ENCODE measurements around the gene TMEM259. TPM values are rescaled to one million over a fixed set of nuclear protein-coding genes. Genes with fewer than 3 reads are reported as not detected.

Gene TMEM259
- total RNA-seq, 6 experiments from 2014 or later = 82.6 to 180 (median 93.2) TPM

DNA sequence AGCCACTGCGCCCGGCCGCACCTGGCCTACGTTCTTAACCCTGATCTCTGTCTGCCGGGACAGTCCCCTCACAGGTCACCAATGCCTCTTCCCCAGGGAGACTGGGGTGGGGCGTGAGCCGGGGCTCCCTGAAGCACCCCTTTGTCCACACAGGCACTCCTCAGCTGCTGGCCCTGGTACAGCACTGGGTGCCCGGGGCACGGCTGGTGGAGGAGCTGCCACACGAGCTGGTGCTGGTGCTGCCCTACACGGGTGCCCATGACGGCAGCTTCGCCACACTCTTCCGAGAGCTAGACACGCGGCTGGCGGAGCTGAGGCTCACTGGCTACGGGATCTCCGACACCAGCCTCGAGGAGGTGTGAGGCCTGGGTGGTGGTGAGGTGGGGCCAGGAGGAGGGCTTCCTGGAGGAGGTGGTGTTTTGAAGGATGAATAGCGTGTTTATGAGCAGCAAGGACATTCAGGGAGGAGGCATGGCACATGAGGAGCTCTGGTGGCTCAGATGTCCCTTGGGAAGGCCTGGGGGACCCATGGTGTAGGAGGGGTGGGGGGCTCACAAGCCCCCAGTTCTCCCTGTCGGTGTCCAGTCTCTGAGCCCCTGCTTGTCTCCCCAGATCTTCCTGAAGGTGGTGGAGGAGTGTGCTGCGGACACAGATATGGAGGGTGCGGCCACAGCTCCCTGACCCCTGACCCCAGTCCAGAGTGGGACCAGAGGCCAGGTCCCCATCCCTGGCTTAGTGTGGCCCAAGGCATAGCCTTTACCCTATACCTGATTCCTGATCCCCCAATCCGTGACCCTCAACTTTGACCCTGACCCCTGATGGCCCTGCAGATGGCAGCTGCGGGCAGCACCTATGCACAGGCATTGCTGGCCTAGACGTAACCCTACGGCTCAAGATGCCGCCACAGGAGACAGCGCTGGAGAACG is 32.5 kb upstream of the TMEM259 start:
- H3K9me3 ChIP-seq = peaks cover 0 to 4% (median 1%) of the 10 kb centered on the region in 4 donors
- no peaks in the 10 kb centered on the region for H3K4me1 ChIP-seq
- DNase-seq (peak in 1 of 3 donors; percentile 51), ATAC-seq (no peak)
- H3K27me3 ChIP-seq = no peaks in the 10 kb centered on the region
- intact Hi-C loops (cut with DNase I) = no loop called here
- H3K36me3 ChIP-seq = no peaks in the 10 kb centered on the region
- no peak overlapping the region for H3K4me3 ChIP-seq
- 100% methylated on average over 3 of the region's 31 CpGs for WGBS (ENCODE audit: insufficient coverage, low coverage, low lambda C conversion rate, missing lambda C conversion rate)
- TF ChIP-seq CTCF (IDR thresholded peaks at IDR 0.05) (no peak), POLR2A (IDR thresholded peaks at IDR 0.05) (no peak)
- H3K27ac ChIP-seq = no peak overlapping the region

DNA sequence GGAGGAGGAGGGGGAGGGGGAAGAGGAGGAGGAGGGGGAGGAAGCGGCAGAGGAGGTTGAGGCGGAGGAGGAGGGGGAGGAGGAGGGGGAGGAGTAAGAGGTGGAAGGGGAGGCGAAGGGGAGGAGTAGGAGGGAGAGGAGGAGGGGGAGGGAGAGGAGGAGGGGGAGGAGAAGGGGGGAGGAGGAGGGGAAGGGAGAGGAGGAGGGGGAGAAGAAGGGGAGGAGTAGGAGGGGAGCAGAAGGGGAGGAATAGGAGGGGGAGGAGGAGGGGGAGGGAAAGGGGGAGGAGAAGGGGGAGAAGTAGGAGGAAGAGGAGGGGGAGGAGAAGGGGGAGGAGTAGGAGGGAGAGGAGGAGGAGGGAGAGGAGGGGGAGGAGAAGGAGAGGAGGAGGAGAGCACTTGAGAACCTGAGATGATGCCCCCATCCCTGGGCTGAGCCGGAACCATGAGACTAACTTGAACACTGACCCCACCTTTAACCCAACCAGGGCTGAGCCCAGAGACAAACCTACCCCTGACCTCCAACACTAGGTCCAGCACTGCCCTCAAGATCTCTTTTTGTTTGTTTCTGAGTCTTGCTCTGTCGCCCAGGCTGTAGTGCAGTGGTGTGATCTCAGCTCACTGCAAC is 31.5 kb upstream of the TMEM259 start:
- no peaks in the 10 kb centered on the region for H3K9me3 ChIP-seq
- H3K27me3 ChIP-seq = no peaks in the 10 kb centered on the region
- no peaks in the 10 kb centered on the region for H3K36me3 ChIP-seq
- no peak overlapping the region for H3K27ac ChIP-seq
- no peak overlapping the region for H3K4me3 ChIP-seq
- no peak for DNase-seq
- ATAC-seq = no peak
- 77% methylated on average over 4 of the region's 5 CpGs for WGBS (ENCODE audit: insufficient coverage, low coverage, low lambda C conversion rate, missing lambda C conversion rate)
- no peaks in the 10 kb centered on the region for H3K4me1 ChIP-seq
- intact Hi-C loops (cut with DNase I) = no loop called here
- TF ChIP-seq POLR2A (IDR thresholded peaks at IDR 0.05) (no peak), CTCF (IDR thresholded peaks at IDR 0.05) (no peak)

GRCh38 chr19:1051791-1052190 is 30.9 kb upstream of the TMEM259 start:
- intact Hi-C loops (cut with DNase I) = no loop called here
- H3K4me1 ChIP-seq = no peaks in the 10 kb centered on the region
- no peak for ATAC-seq
- no peak overlapping the region for H3K27ac ChIP-seq
- TF ChIP-seq POLR2A (IDR thresholded peaks at IDR 0.05) (no peak), CTCF (IDR thresholded peaks at IDR 0.05) (no peak)
- H3K4me3 ChIP-seq = no peak overlapping the region
- DNase-seq = no peak
- H3K9me3 ChIP-seq = no peaks in the 10 kb centered on the region
- WGBS (ENCODE audit: insufficient coverage, low coverage, low lambda C conversion rate, missing lambda C conversion rate) = no CpG with 5 or more reads among the region's 17 CpGs
- H3K27me3 ChIP-seq = no peaks in the 10 kb centered on the region
- H3K36me3 ChIP-seq = no peaks in the 10 kb centered on the region

GRCh38 chr19:1050989-1051788 is 30.3 kb upstream of the TMEM259 start:
- H3K4me1 ChIP-seq = no peaks in the 10 kb centered on the region
- 91% methylated on average over 8 of the region's 31 CpGs for WGBS (ENCODE audit: insufficient coverage, low coverage, low lambda C conversion rate, missing lambda C conversion rate)

More at GRCh38 chr19:1050989-1051788, 30.3 kb upstream of the TMEM259 start:
- TF ChIP-seq POLR2A (IDR thresholded peaks at IDR 0.05) = no peak
- TF ChIP-seq CTCF (IDR thresholded peaks at IDR 0.05) = no peak
- ATAC-seq = no peak
- Histone ChIP-seq H3K27ac (no peak overlapping the region), H3K4me3 (no peak overlapping the region), H3K9me3 (no peaks in the 10 kb centered on the region), H3K36me3 (no peaks in the 10 kb centered on the region), H3K27me3 (no peaks in the 10 kb centered on the region)
- peak in 1 of 3 donors; percentile 45 for DNase-seq
- intact Hi-C loops (cut with DNase I) = no loop called here
